H9 (cell line): ENCODE data around the gene FUT2. TPM values are rescaled to one million over a fixed set of nuclear protein-coding genes. Genes with fewer than 3 reads are reported as not detected.

ENCODE experiments used
- DNase-seq: peaks from one replicate; pipeline ENCODE4 v3.0.0-alpha.2; 2017
- H2AFZ ChIP-seq: one replicate; pipeline ENCODE4 v1.6.1; 2013; ENCODE audit warnings: mild to moderate bottlenecking, low read length, control low read depth, moderate library complexity
- H2AK5ac ChIP-seq: 2 replicates; pipeline ENCODE4 v1.6.1; 2013; ENCODE audit warnings: low read length, control low read depth, mixed read lengths; ENCODE audit not compliant: insufficient read length
- H2BK120ac ChIP-seq: one replicate; pipeline ENCODE4 v1.6.1; 2013; ENCODE audit warnings: low read depth, mild to moderate bottlenecking, low read length, control low read depth, inconsistent platforms; ENCODE audit not compliant: poor library complexity, severe bottlenecking
- H2BK12ac ChIP-seq: 2 replicates; pipeline ENCODE4 v1.6.1; 2013; ENCODE audit warnings: low read length, control low read depth, mixed read lengths, low read depth; ENCODE audit not compliant: insufficient read length
- H2BK15ac ChIP-seq: 2 replicates; pipeline ENCODE4 v1.6.1; 2013; ENCODE audit warnings: low read depth, low read length, control low read depth
- H2BK20ac ChIP-seq: one replicate; pipeline ENCODE4 v1.6.1; 2013; ENCODE audit warnings: low read depth, mild to moderate bottlenecking, low read length, control low read depth, inconsistent platforms; ENCODE audit not compliant: poor library complexity, severe bottlenecking
- H2BK5ac ChIP-seq: 2 replicates; pipeline ENCODE4 v1.6.1; 2013; ENCODE audit warnings: low read length, control low read depth, mixed read lengths; ENCODE audit not compliant: insufficient read length
- H3K14ac ChIP-seq: 2 replicates; pipeline ENCODE4 v1.6.1; 2013; ENCODE audit warnings: low read length, control low read depth; ENCODE audit not compliant: insufficient read depth
- H3K18ac ChIP-seq: 2 replicates; pipeline ENCODE4 v1.6.1; 2013; ENCODE audit warnings: low read depth, mild to moderate bottlenecking, mixed read lengths, low read length, control low read depth; ENCODE audit not compliant: insufficient read length
- H3K23ac ChIP-seq: 2 replicates; pipeline ENCODE4 v1.6.1; 2013; ENCODE audit warnings: low read length, control low read depth, mixed read lengths, low read depth; ENCODE audit not compliant: insufficient read length
- H3K23me2 ChIP-seq: 2 replicates; pipeline ENCODE4 v1.6.1; 2013; ENCODE audit warnings: low read depth, mild to moderate bottlenecking, mixed read lengths, low read length, control low read depth; ENCODE audit not compliant: insufficient read length, poor library complexity, severe bottlenecking
- H3K27ac ChIP-seq: 2 replicates; pipeline ENCODE4 v1.5.1; 2013; ENCODE audit warnings: low read length, control low read depth, mixed read lengths, low read depth; ENCODE audit not compliant: insufficient read length
- H3K27me3 ChIP-seq: 2 replicates; pipeline ENCODE4 v1.6.1; 2013; ENCODE audit warnings: low read length, control low read depth, inconsistent platforms; ENCODE audit not compliant: insufficient read depth
- H3K4ac ChIP-seq: 2 replicates; pipeline ENCODE4 v1.6.1; 2013; ENCODE audit warnings: low read depth, mild to moderate bottlenecking, control low read depth, inconsistent platforms, low read length, moderate library complexity
- H3K4me1 ChIP-seq: 2 replicates; pipeline ENCODE4 v1.6.1; 2013; ENCODE audit warnings: low read length, control low read depth, inconsistent platforms; ENCODE audit not compliant: insufficient read depth
- H3K4me2 ChIP-seq: 2 replicates; pipeline ENCODE4 v1.6.1; 2013; ENCODE audit warnings: low read length, control low read depth, mixed read lengths; ENCODE audit not compliant: insufficient read length, insufficient read depth
- H3K56ac ChIP-seq: 2 replicates; pipeline ENCODE4 v1.6.1; 2013; ENCODE audit warnings: low read depth, mild to moderate bottlenecking, mixed read lengths, low read length, control low read depth; ENCODE audit not compliant: insufficient read length
- H3K79me1 ChIP-seq: 2 replicates; pipeline ENCODE4 v1.6.1; 2013; ENCODE audit warnings: low read depth, mild to moderate bottlenecking, moderate library complexity, low read length, control low read depth, inconsistent platforms; ENCODE audit not compliant: insufficient read depth, poor library complexity, severe bottlenecking
- H3K79me2 ChIP-seq: 2 replicates; pipeline ENCODE4 v1.6.1; 2013; ENCODE audit warnings: low read length, control low read depth, inconsistent platforms; ENCODE audit not compliant: insufficient read depth
- H3K9ac ChIP-seq: 2 replicates; pipeline ENCODE4 v1.6.1; 2013; ENCODE audit warnings: low read length, control low read depth, mixed read lengths; ENCODE audit not compliant: insufficient read length; ENCODE audit errors: extremely low read depth
- H3K9me3 ChIP-seq: one replicate; pipeline ENCODE4 v1.6.1; 2013; ENCODE audit warnings: low read depth, low read length, inconsistent platforms; ENCODE audit not compliant: control insufficient read depth
- H3T11ph ChIP-seq: one replicate; pipeline ENCODE4 v1.6.1; 2013; ENCODE audit warnings: mild to moderate bottlenecking, low read length, control low read depth, inconsistent platforms
- H4K20me1 ChIP-seq: one replicate; pipeline ENCODE4 v1.6.1; 2013; ENCODE audit not compliant: control insufficient read depth, insufficient read length, insufficient read depth
- H4K5ac ChIP-seq: 2 replicates; pipeline ENCODE4 v1.6.1; 2013; ENCODE audit warnings: low read depth, mild to moderate bottlenecking, mixed read lengths, low read length, control low read depth; ENCODE audit not compliant: insufficient read length
- H4K8ac ChIP-seq: replicated peaks from 2 replicates; pipeline ENCODE4 v1.6.1; 2013; ENCODE audit warnings: low read length, control low read depth, mixed read lengths, low read depth; ENCODE audit not compliant: insufficient read length
- H4K91ac ChIP-seq: 2 replicates; pipeline ENCODE4 v1.6.1; 2013; ENCODE audit warnings: low read depth, mild to moderate bottlenecking, moderate library complexity, mixed read lengths, low read length, control low read depth; ENCODE audit not compliant: insufficient read length
- H3K27ac Mint-ChIP-seq, 3 experiments: 2 replicates in 2 of 3; 3 replicates in 1 of 3; pipeline ENCODE4 v1.8.0; 2020 to 2021; ENCODE audit warnings: mixed read lengths in 3 of 3, mild to moderate bottlenecking in 1 of 3, moderate library complexity in 1 of 3
- H3K27me3 Mint-ChIP-seq: 2 replicates; pipeline ENCODE4 v1.8.0; 2021; ENCODE audit warnings: low read depth, mild to moderate bottlenecking, moderate library complexity, mixed read lengths
- H3K36me3 Mint-ChIP-seq, 3 experiments: 2 replicates in 2 of 3; 3 replicates in 1 of 3; pipeline ENCODE4 v1.8.0; 2020 to 2021; ENCODE audit warnings: low read depth in 3 of 3, mixed read lengths in 3 of 3; ENCODE audit not compliant: insufficient read depth in 1 of 3
- H3K4me1 Mint-ChIP-seq, 2 experiments: 2 replicates each; pipeline ENCODE4 v1.8.0; 2020; ENCODE audit warnings: mixed read lengths in 2 of 2
- H3K4me3 Mint-ChIP-seq, 2 experiments: 2 replicates in 1 of 2; 3 replicates in 1 of 2; pipeline ENCODE4 v1.8.0; 2020 to 2021; ENCODE audit warnings: mild to moderate bottlenecking in 2 of 2, mixed read lengths in 2 of 2, moderate library complexity in 1 of 2
- H3K9me3 Mint-ChIP-seq, 2 experiments: 2 replicates in 1 of 2; 3 replicates in 1 of 2; pipeline ENCODE4 v1.8.0; 2020; ENCODE audit warnings: mild to moderate bottlenecking in 2 of 2, mixed read lengths in 2 of 2, moderate library complexity in 1 of 2
- WGBS: extraction: QIAGEN DNeasy Blood & Tissue Kit; methylation state at CpG from one replicate; pipeline ENCODE4 v1.1.7; 2013; ENCODE audit warnings: missing lambda C conversion rate, low lambda C conversion rate, mixed read lengths; ENCODE audit not compliant: insufficient read length; ENCODE audit errors: extremely low coverage; 5-methylcytosine and 5-hydroxymethylcytosine counted together
- total RNA-seq: library from RNA; stranded (reverse); gene quantifications from 2 replicates; pipeline ENCODE4 v1.2.1, GENCODE V29; 2021
- TF ChIP-seq, protein P1 (sequence below): fragments of 200-600 bp; sonication (generic); conservative IDR thresholded peaks from 3 replicates; pipeline ENCODE4 v1.8.0; 2021; ENCODE audit warnings: antibody characterized with exemption, mild to moderate bottlenecking

Gene FUT2
- total RNA-seq, 1 experiment from 2014 or later, result 11.4 TPM

DNA sequence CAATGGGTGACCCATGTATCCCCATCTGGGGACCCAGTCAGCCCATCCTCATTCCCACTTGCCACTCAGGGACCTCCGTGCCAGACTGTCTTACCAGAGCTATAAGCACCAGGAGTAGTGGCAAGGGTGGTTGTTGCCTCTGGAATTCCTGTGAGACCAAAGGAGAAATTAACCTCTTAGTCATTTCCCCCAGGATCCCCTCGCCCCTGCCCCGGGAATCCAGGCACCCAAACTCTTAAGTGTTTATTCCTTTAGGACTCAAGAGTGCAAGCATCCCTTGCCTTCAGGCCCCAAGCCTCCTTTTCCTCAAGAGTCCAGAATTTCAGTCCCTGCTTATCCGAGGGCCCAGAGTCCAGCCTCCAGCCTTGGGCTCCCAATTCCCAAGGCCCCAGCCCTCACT lies 32.1 kb upstream of the FUT2 start:
- WGBS, result no CpG with 5 or more reads among the region's 4 CpGs
- TF ChIP-seq, protein P1, sequence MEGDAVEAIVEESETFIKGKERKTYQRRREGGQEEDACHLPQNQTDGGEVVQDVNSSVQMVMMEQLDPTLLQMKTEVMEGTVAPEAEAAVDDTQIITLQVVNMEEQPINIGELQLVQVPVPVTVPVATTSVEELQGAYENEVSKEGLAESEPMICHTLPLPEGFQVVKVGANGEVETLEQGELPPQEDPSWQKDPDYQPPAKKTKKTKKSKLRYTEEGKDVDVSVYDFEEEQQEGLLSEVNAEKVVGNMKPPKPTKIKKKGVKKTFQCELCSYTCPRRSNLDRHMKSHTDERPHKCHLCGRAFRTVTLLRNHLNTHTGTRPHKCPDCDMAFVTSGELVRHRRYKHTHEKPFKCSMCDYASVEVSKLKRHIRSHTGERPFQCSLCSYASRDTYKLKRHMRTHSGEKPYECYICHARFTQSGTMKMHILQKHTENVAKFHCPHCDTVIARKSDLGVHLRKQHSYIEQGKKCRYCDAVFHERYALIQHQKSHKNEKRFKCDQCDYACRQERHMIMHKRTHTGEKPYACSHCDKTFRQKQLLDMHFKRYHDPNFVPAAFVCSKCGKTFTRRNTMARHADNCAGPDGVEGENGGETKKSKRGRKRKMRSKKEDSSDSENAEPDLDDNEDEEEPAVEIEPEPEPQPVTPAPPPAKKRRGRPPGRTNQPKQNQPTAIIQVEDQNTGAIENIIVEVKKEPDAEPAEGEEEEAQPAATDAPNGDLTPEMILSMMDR, result no peak
- Histone ChIP-seq H4K20me1 (no peaks in the 10 kb centered on the region), H2BK12ac (no peak overlapping the region), H3K4me2 (no peak overlapping the region), H3K23ac (no peak overlapping the region), H2AK5ac (no peak overlapping the region), H3K23me2 (no peaks in the 10 kb centered on the region), H2BK120ac (no peak overlapping the region), H3K27me3 (no peaks in the 10 kb centered on the region), H3K9me3 (no peaks in the 10 kb centered on the region), H3T11ph (no peak overlapping the region), H3K27ac (no peak overlapping the region), H4K8ac (no peak overlapping the region), H2AFZ (no peak overlapping the region), H3K9ac (no peak overlapping the region), H3K18ac (no peak overlapping the region), H3K56ac (no peak overlapping the region), H2BK5ac (no peak overlapping the region), H4K91ac (no peak overlapping the region), H3K4me1 (no peaks in the 10 kb centered on the region), H3K79me1 (no peaks in the 10 kb centered on the region), H4K5ac (no peak overlapping the region), H2BK20ac (no peak overlapping the region), H2BK15ac (no peak overlapping the region), H3K79me2 (no peaks in the 10 kb centered on the region), H3K14ac (no peak overlapping the region; the same call in 1 of the 2 replicates), H3K4ac (no peak overlapping the region)
- Mint-ChIP-seq H3K4me3 (no peak overlapping the region), H3K36me3 (peaks cover 0 to 6% (median 5%) of the 10 kb centered on the region in 3 experiments; a peak in 2 of 7 replicates), H3K27me3 (peaks cover 12% of the 10 kb centered on the region), H3K9me3 (peaks cover 5 to 7% of the 10 kb centered on the region in 2 experiments; a peak in 4 of 5 replicates), H3K4me1 (0 out of 4 replicates have a peak, but pooled peaks cover 0 to 6% of the 10 kb centered on the region in 2 experiments), H3K27ac (no peak overlapping the region)
- no peak for DNase-seq
